Right lobe of liver (tissue), 4 donors: ENCODE data around the gene GID8.

ENCODE experiments used
- CTCF ChIP-seq, 4 donors: fragments of 200-600 bp in 3 of 4; fragments of 450-650 bp in 1 of 4; IDR thresholded peaks; one replicate each; pipeline versions ENCODE4 v1.5.1 to v1.8.0; 2016 to 2022; ENCODE audit warnings: antibody characterized with exemption in 4 of 4, mild to moderate bottlenecking in 2 of 4
- POLR2A ChIP-seq: fragments of 450-650 bp; IDR thresholded peaks from one replicate; pipeline ENCODE4 v1.6.1; 2017; ENCODE audit warnings: antibody characterized with exemption, mild to moderate bottlenecking
- donor health status: DM: no; HTN: no; CAD: no.
- donor health status: DM: no; HTN: no; CAD: no.
- donor health status: DM: no; HTN: yes; CAD: no.

DNA sequence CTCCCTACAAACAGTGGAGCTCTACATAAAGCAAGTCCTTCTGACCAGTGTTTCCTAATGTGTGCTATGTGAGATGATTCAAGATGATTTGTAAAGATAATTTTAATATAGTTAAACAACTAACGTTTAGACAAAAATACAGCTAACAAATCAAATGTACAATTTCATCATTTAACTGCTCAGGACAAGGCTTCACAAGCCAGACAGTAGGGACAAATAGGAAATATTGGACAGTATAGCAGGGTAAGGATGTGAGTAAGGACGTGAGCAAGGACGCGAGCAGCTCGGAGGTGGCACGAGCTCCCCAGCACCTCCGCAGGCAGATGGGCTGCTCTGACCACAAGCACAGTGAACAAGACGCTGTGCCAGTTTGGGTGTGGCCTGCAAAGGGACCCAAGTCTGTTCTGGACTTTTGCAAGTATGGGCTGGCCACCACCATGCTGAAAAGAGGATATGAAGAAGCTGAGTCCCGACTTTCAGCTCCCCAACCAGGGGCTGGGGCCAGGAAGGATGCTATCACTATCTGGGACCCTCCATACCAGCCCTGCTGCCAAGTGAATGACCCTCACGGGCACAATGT lies 26.2 kb upstream of the GID8 start:
- no peak for TF ChIP-seq CTCF (IDR thresholded peaks at IDR 0.05)
- TF ChIP-seq POLR2A, result no peak
